Measurements from ENCODE around the gene FKBP15.

GRCh38 chr9:113158446-113158845 is 62.6 kb downstream of the FKBP15 start:
- TF ChIP-seq CTCF (conservative IDR thresholded peaks at IDR 0.05) (no peak), EZH2 (IDR thresholded peaks at IDR 0.05; ENCODE audit: low read depth) (no peak)
